T-cell (primary cell): ENCODE results near the gene BAIAP2L1. TPM values are rescaled to one million over a fixed set of nuclear protein-coding genes. Genes with fewer than 3 reads are reported as not detected.

Source experiments
- ATAC-seq, 4 experiments: fragments of 200-7000 bp in 3 of 4; fragments of 150-1000 bp in 1 of 4; cut with Tn5 transposase; replicated peaks in 1 of 4; 1 replicate in 3 of 4; 2 replicates in 1 of 4; pipeline ENCODE4 v1.10.0; 2021; ENCODE audit warnings: moderate library complexity in 3 of 4, mild to moderate bottlenecking in 2 of 4, moderate number of reproducible peaks in 1 of 4
- CTCF ChIA-PET, 2 donors: fragments of 300-600 bp; sonication (Branson Sonifier 250); formaldehyde crosslinking; loops; one replicate each; lab custom pipeline; 2022; ENCODE audit warnings: antibody characterized with exemption in 2 of 2; lab: Charles Lee
- POLR2A ChIA-PET, 2 donors: fragments of 300-600 bp; sonication (Branson Sonifier 250); formaldehyde crosslinking; loops; one replicate each; lab custom pipeline; 2022; ENCODE audit warnings: antibody characterized with exemption in 2 of 2; lab: Charles Lee
- DNase-seq, 35 experiments: peaks; one replicate each; pipeline versions ENCODE4 v3.0.0 to v3.0.0-alpha.2; 2013 to 2023
- H3K27ac ChIP-seq: one replicate; pipeline ENCODE4 v1.5.1; 2013; ENCODE audit warnings: low read length
- H3K27me3 ChIP-seq, 2 experiments: replicated peaks in 1 of 2; 1 replicate in 1 of 2; 2 replicates in 1 of 2; pipeline versions ENCODE4 v1.6.1 to v1.7.0; 2013; ENCODE audit warnings: low read length in 1 of 2, mixed read lengths in 1 of 2; ENCODE audit not compliant: control insufficient read depth in 2 of 2, insufficient read depth in 2 of 2; ENCODE audit errors: extremely low read depth in 1 of 2
- H3K36me3 ChIP-seq, 2 donors: 1 replicate in 1 of 2; 2 replicates in 1 of 2; pipeline versions ENCODE4 v1.6.1 to v1.7.0; 2013; ENCODE audit warnings: low read length in 1 of 2; ENCODE audit not compliant: control insufficient read depth in 2 of 2, insufficient read depth in 1 of 2; ENCODE audit errors: extremely low read depth in 1 of 2
- H3K4me1 ChIP-seq, 2 experiments: 1 replicate in 1 of 2; 2 replicates in 1 of 2; pipeline versions ENCODE4 v1.6.1 to v1.7.0; 2013; ENCODE audit warnings: low read length in 2 of 2, mixed read lengths in 1 of 2; ENCODE audit not compliant: insufficient read depth in 2 of 2, control insufficient read depth in 1 of 2; ENCODE audit errors: extremely low read depth in 1 of 2
- H3K4me3 ChIP-seq, 2 donors: 1 replicate in 1 of 2; 2 replicates in 1 of 2; pipeline versions ENCODE4 v1.5.1 to v1.7.0; 2013; ENCODE audit warnings: mild to moderate bottlenecking in 2 of 2, low read length in 1 of 2, moderate library complexity in 1 of 2; ENCODE audit not compliant: control insufficient read depth in 1 of 2; ENCODE audit errors: extremely low read depth in 1 of 2
- H3K9me3 ChIP-seq: 2 replicates; pipeline ENCODE4 v1.7.0; 2013
- H3K27ac Mint-ChIP-seq, 2 donors: one replicate each; pipeline ENCODE4 v1.8.0; 2020 to 2021; ENCODE audit warnings: mild to moderate bottlenecking in 2 of 2, mixed read lengths in 2 of 2
- H3K27me3 Mint-ChIP-seq, 2 donors: one replicate each; pipeline ENCODE4 v1.8.0; 2021 to 2022; ENCODE audit warnings: mixed read lengths in 2 of 2
- H3K36me3 Mint-ChIP-seq: one replicate; pipeline ENCODE4 v1.8.0; 2021; ENCODE audit warnings: mixed read lengths
- H3K4me1 Mint-ChIP-seq, 3 donors: one replicate each; pipeline ENCODE4 v1.8.0; 2020 to 2022; ENCODE audit warnings: mixed read lengths in 3 of 3, mild to moderate bottlenecking in 1 of 3
- H3K4me3 Mint-ChIP-seq, 3 donors: one replicate each; pipeline ENCODE4 v1.8.0; 2020 to 2022; ENCODE audit warnings: mild to moderate bottlenecking in 3 of 3, mixed read lengths in 3 of 3, moderate library complexity in 3 of 3
- H3K9me3 Mint-ChIP-seq, 3 donors: one replicate each; pipeline ENCODE4 v1.8.0; 2020 to 2022; ENCODE audit warnings: mixed read lengths in 3 of 3
- WGBS: methylation state at CpG from one replicate; pipeline ENCODE4 v1.1.5; 2013; ENCODE audit warnings: missing lambda C conversion rate; ENCODE audit not compliant: insufficient coverage; 5-methylcytosine and 5-hydroxymethylcytosine counted together
- total RNA-seq, 35 experiments: library from RNA in 6 of 35; stranded (reverse) in 6 of 35; fragments of 120-200 nt in 1 of 35; gene quantifications; one replicate each; pipeline versions ENCODE4 v1.2.1 to v1.2.4 and lab custom pipeline; 2013 to 2026

Gene BAIAP2L1
- total RNA-seq, 5 donors from 2014 or later (not counting 1 experiment from before 2014, with no cell fraction given), result 0.92 to 2.6 (median 1.5) TPM

GRCh38 chr7:98254951-98255610, 145.8 kb downstream of the BAIAP2L1 start:
- Histone ChIP-seq H3K27ac (no peak overlapping the region), H3K9me3 (no peaks in the 10 kb centered on the region), H3K4me1 (peaks cover 12 to 35% of the 10 kb centered on the region in 2 experiments), H3K36me3 (peaks cover 8 to 11% of the 10 kb centered on the region in 2 donors), H3K4me3 (no peak overlapping the region), H3K27me3 (no peaks in the 10 kb centered on the region)
- Mint-ChIP-seq H3K9me3 (no peaks in the 10 kb centered on the region), H3K27ac (peak overlapping the region; percentile 11 to 48), H3K4me1 (peaks cover 40 to 46% (median 41%) of the 10 kb centered on the region in 3 donors), H3K4me3 (no peak overlapping the region), H3K36me3 (peaks cover 23% of the 10 kb centered on the region), H3K27me3 (no peaks in the 10 kb centered on the region)
- ChIA-PET CTCF (no interaction called here), POLR2A (no interaction called here)
- peak in 3 of 35 experiments; percentile 3 to 29 (median 19) for DNase-seq
- no CpG with 5 or more reads among the region's 11 CpGs for WGBS
- ATAC-seq, result no peak

- H3K36me3 ChIP-seq, result peaks cover 8 to 11% of the 10 kb centered on the region in 2 donors
- Mint-ChIP-seq H3K4me3 (peak overlapping the region in 1 of 3 donors; percentile 15), H3K27ac (peak overlapping the region in 1 of 2 donors; percentile 48), H3K9me3 (no peaks in the 10 kb centered on the region), H3K27me3 (no peaks in the 10 kb centered on the region), H3K4me1 (peaks cover 46 to 51% (median 46%) of the 10 kb centered on the region in 3 donors), H3K36me3 (peaks cover 26% of the 10 kb centered on the region)
- no CpG with 5 or more reads among the region's 4 CpGs for WGBS
- H3K4me1 ChIP-seq, result peaks cover 16 to 41% of the 10 kb centered on the region in 2 experiments
- DNase-seq (no peak), ATAC-seq (no peak)
- no peaks in the 10 kb centered on the region for H3K27me3 ChIP-seq
- H3K27ac ChIP-seq, result no peak overlapping the region
- ChIA-PET CTCF (interaction anchor here (0.7 kb wide), 2 partner anchors 9 to 826 kb away, joined by 3 to 8 read pairs; no protein-coding TSS in a partner anchor), POLR2A (no interaction called here)
- H3K4me3 ChIP-seq, result no peak overlapping the region
- H3K9me3 ChIP-seq, result no peaks in the 10 kb centered on the region
Measured at GRCh38 chr7:98254516-98254915, 146.4 kb downstream of the BAIAP2L1 start.

- Mint-ChIP-seq H3K9me3 (no peaks in the 10 kb centered on the region), H3K36me3 (peaks cover 26% of the 10 kb centered on the region), H3K27me3 (no peaks in the 10 kb centered on the region), H3K27ac (peak overlapping the region; percentile 94 to 98), H3K4me1 (peaks cover 60 to 68% (median 64%) of the 10 kb centered on the region in 3 donors), H3K4me3 (peak overlapping the region; percentile 87 to 96 (median 94))
- Histone ChIP-seq H3K4me1 (peaks cover 25 to 61% of the 10 kb centered on the region in 2 experiments), H3K27me3 (no peaks in the 10 kb centered on the region), H3K4me3 (peak overlapping the region; percentile 66 to 91), H3K36me3 (peaks cover 5 to 11% of the 10 kb centered on the region in 2 donors), H3K9me3 (no peaks in the 10 kb centered on the region), H3K27ac (peak overlapping the region; percentile 64)
- WGBS, result 33% methylated on average over 24 of the region's 32 CpGs
- CTCF ChIA-PET, result interaction anchor here (0.6 to 1.1 kb wide), 2 partner anchors 28 to 84 kb away, joined by 3 read pairs; no protein-coding TSS in a partner anchor
- DNase-seq (no peak), ATAC-seq (peak; percentile 17 to 26 (median 22))
- POLR2A ChIA-PET, result interaction anchor here (0.6 kb wide), 2 partner anchors 17 to 621 kb away, joined by 3 read pairs; no protein-coding TSS in a partner anchor
Measured at GRCh38 chr7:98252425-98253054, 148.3 kb downstream of the BAIAP2L1 start.

GRCh38 chr7:98251601-98252424, 149.1 kb downstream of the BAIAP2L1 start, which contains the start of gene TECPR1:
TECPR1 (minus strand) TSS chr7:98252232; CDS start chr7:98246146, 6,086 bp downstream.
- peak; percentile 81 to 84 (median 82) for ATAC-seq
- peak within 1 kb of the TSS; percentile 87 to 96 (median 94) for H3K4me3 Mint-ChIP-seq
- under 1% methylated on average over 57 of the region's 69 CpGs for WGBS
- peak within 1 kb of the TSS; percentile 94 to 98 for H3K27ac Mint-ChIP-seq
- H3K27ac ChIP-seq, result peak within 1 kb of the TSS; percentile 86
- H3K36me3 Mint-ChIP-seq, result peaks cover 22% of the 10 kb centered on the region
- no peaks in the 10 kb centered on the region for H3K27me3 ChIP-seq
- H3K36me3 ChIP-seq, result peaks cover 2 to 12% of the 10 kb centered on the region in 2 donors
- H3K27me3 Mint-ChIP-seq, result no peaks in the 10 kb centered on the region
- no peaks in the 10 kb centered on the region for H3K9me3 Mint-ChIP-seq
- ChIA-PET POLR2A (interaction anchor here (0.6 kb wide), 2 partner anchors 9 to 16 kb away, joined by 3 to 4 read pairs; no protein-coding TSS in a partner anchor), CTCF (interaction anchor here in 1 of 2 donors (0.7 kb wide), 1 partner anchor 29 kb away, joined by 3 read pairs; no protein-coding TSS in a partner anchor)
- peaks cover 65 to 73% (median 68%) of the 10 kb centered on the region in 3 donors for H3K4me1 Mint-ChIP-seq
- DNase-seq, result peak; percentile 67 to 91 (median 79)
- H3K4me1 ChIP-seq, result peaks cover 25 to 66% of the 10 kb centered on the region in 2 experiments
- H3K9me3 ChIP-seq, result no peaks in the 10 kb centered on the region
- H3K4me3 ChIP-seq, result peak within 1 kb of the TSS; percentile 66 to 91

GRCh38 chr7:98251231-98251600, 149.7 kb downstream of the BAIAP2L1 start:
- POLR2A ChIA-PET, result interaction anchor here in 1 of 2 donors (0.6 to 1.3 kb wide), 2 partner anchors 9 to 29 kb away, joined by 4 to 8 read pairs; no protein-coding TSS in a partner anchor
- peak overlapping the region; percentile 66 to 91 for H3K4me3 ChIP-seq
- no peaks in the 10 kb centered on the region for H3K9me3 ChIP-seq
- peak overlapping the region; percentile 86 for H3K27ac ChIP-seq
- H3K4me3 Mint-ChIP-seq, result peak overlapping the region; percentile 87 to 96 (median 94)
- no peaks in the 10 kb centered on the region for H3K27me3 ChIP-seq
- peaks cover 0 to 8% of the 10 kb centered on the region in 2 donors for H3K36me3 ChIP-seq
- 0% methylated on average over 5 of the region's 9 CpGs for WGBS
- no peaks in the 10 kb centered on the region for H3K9me3 Mint-ChIP-seq
- ATAC-seq (peak; percentile 70 to 75 (median 72)), DNase-seq (peak in 34 of 35 experiments; percentile 42 to 82 (median 65))
- peaks cover 16% of the 10 kb centered on the region for H3K36me3 Mint-ChIP-seq
- no peaks in the 10 kb centered on the region for H3K27me3 Mint-ChIP-seq
- peaks cover 25 to 66% of the 10 kb centered on the region in 2 experiments for H3K4me1 ChIP-seq
- H3K4me1 Mint-ChIP-seq, result peaks cover 63 to 68% (median 67%) of the 10 kb centered on the region in 3 donors
- CTCF ChIA-PET, result interaction anchor here (0.7 to 1.2 kb wide), 5 partner anchors 29 to 629 kb away, joined by 3 to 4 read pairs (median 3); no protein-coding TSS in a partner anchor
- H3K27ac Mint-ChIP-seq, result peak overlapping the region; percentile 94 to 98
